GM12891 (cell line): ENCODE data around the gene PTPRN2.

ENCODE experiments used
- PAX5 ChIP-seq: IDR thresholded peaks from 2 replicates; pipeline ENCODE4 v1.6.1; 2011; ENCODE audit warnings: low read length, moderate library complexity, mild to moderate bottlenecking; ENCODE audit not compliant: insufficient read depth, severe bottlenecking
- POLR2A ChIP-seq: IDR thresholded peaks from 2 replicates; pipeline ENCODE4 v1.6.1; 2011; ENCODE audit warnings: low read depth, low read length, control low read depth
- POLR2AphosphoS5 ChIP-seq: IDR thresholded peaks from 2 replicates; pipeline ENCODE4 v1.6.1; 2011; ENCODE audit warnings: low read depth, low read length, control low read depth
- POU2F2 ChIP-seq: IDR thresholded peaks from 2 replicates; pipeline ENCODE4 v1.6.1; 2011; ENCODE audit warnings: low read depth, mild to moderate bottlenecking, control low read depth, low read length, moderate library complexity
- TAF1 ChIP-seq: IDR thresholded peaks from 2 replicates; pipeline ENCODE4 v1.6.1; 2011; ENCODE audit warnings: low read depth, low read length, control low read depth

GRCh38 chr7:158393926-158394625, 193.5 kb downstream of the PTPRN2 start:
- no peak for TF ChIP-seq POLR2A
- TF ChIP-seq TAF1 = no peak
- TF ChIP-seq POU2F2 = no peak
- TF ChIP-seq POLR2AphosphoS5 = no peak
- TF ChIP-seq PAX5 = no peak
